NT2/D1 (cell line): ENCODE data around the gene FAF1.

Source experiments
- YY1 ChIP-seq: IDR thresholded peaks from 2 replicates; pipeline ENCODE4 v1.6.1; 2011; ENCODE audit not compliant: insufficient read length, insufficient read depth
- ZNF274 ChIP-seq: IDR thresholded peaks from 2 replicates; pipeline ENCODE4 v1.6.1; 2011; ENCODE audit warnings: mild to moderate bottlenecking, low read depth, low read length

GRCh38 chr1:50978144-50978851 lies 18.2 kb upstream of the FAF1 start:
- TF ChIP-seq YY1 (no peak), ZNF274 (no peak)
